ENCODE measurements around the gene PIGU.
A peak's percentile ranks its signal among the peaks of the same experiment; 100 is the strongest.
"Not testable (repeated sequence)": the region's sequence is repeated elsewhere in the genome, so short reads cannot be mapped to it uniquely, and the experiment has no call there.

Gene PIGU

GRCh38 chr20:34621383-34622367 is 55.2 kb downstream of the PIGU start:
- DNase-seq, result no peak

DNA sequence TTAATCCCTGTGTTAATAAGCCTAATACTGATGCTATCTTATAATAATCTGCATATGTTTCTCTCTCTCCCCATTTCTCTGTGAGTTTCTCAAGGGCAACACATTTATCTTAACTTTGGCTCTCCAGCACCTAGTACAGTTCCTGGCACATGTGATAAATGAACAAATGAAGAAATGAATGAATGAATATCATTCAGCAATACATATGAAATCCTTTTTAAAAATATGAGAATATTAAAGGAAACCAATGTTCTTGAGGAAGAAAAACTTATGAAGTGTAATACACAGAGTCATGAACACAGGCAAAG is 55.9 kb downstream of the PIGU start:
- DNase-seq, result no peak

GRCh38 chr20:34618676-34619075 is 58.2 kb downstream of the PIGU start:
- no peak for DNase-seq

- not testable (repeated sequence) for DNase-seq
These were observed 60.0 kb downstream of the PIGU start for GRCh38 chr20:34616913-34617312.

DNA sequence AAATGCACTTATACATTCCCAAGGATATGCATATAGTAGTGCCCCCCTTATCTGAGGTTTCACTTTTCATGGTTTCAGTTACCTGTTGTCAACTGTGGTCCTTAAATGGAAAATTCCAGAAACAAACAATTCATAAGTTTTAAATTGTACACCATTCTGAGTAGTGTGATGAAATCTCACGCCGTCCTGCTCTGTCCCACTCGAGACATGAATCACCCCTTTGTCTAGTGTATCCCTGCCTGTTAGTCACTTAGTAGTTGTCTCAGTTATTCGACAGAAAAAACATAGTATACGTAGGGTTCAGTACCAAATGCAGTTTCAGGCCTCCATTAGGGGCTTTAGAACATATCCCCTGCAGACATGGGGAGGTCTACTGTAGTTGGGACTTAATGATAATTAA is 61.4 kb downstream of the PIGU start:
- DNase-seq, result no peak

DNA sequence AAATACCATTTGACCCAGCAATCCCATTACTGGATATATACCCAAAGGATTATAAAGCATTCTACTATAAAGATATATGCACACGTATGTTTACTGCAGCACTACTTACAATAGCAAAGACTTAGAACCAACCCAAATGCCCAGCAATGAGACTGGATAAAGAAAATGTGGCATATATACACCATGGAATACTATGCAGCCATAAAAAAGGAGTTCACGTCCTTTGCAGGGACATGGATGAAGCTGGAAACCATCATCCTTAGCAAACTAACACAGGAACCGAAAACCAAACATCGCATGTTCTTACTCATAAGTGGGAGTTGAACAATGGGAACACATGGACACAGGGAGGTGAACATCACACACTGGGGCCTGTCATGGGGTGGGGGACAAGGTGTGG is 64.9 kb downstream of the PIGU start:
- DNase-seq, result not testable (repeated sequence)

DNA sequence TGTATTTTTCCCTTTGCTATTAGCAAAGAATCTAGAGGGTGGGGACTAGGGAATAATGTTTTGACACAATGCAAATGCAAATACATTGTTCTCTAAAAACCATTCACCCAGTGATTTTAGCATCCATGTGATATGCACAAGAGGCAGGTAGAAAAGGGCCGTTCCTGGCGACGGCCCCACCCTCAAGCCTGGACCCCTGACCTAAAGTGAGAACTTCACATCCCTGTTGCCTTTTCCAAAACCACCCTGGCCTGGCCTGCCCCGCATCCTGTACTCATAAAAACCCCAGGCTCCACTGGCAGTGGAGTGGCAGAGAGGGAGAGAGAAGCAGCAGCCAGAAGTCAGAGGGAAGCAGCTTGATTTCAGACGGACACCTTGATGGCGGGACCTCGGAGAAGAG is 69.8 kb downstream of the PIGU start:
- DNase-seq, result no peak

DNA sequence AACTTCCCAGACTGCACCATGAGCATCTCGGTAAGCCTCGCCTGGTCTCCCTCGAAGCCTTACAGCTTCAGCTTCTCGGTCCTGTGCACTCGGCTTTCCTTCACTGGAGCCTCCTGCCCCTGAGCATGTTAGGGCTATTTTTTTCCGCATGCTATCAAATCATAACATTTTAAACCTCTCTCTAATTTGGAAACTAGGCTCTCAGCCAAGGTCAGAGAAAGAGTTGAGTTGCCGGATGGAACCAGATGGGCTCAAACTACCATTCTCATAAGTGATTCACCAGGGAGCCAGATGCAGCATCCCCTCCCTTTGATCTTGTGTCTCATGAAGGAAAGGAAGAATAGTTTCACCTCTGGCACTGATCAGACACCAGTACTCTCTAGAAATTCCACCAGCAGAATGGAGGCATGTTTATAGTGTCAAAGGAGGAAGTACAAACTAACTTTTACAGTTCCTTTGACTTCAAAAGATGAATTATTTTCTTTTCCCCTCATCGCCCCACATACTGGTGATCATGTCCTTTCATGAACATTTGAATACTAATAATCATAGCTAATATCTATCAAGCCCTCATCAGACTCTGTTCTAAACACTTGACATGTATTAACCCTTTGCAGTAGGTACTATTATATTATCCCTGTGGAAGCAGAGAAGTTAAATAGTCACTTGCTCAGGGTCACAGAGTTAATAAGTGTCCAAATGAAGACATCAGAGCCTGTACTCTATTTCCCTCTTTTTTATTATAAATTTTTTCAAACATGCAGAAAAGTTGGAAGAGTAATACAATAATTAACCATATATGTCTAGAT is 71.7 kb downstream of the PIGU start:
- no peak for DNase-seq

DNA sequence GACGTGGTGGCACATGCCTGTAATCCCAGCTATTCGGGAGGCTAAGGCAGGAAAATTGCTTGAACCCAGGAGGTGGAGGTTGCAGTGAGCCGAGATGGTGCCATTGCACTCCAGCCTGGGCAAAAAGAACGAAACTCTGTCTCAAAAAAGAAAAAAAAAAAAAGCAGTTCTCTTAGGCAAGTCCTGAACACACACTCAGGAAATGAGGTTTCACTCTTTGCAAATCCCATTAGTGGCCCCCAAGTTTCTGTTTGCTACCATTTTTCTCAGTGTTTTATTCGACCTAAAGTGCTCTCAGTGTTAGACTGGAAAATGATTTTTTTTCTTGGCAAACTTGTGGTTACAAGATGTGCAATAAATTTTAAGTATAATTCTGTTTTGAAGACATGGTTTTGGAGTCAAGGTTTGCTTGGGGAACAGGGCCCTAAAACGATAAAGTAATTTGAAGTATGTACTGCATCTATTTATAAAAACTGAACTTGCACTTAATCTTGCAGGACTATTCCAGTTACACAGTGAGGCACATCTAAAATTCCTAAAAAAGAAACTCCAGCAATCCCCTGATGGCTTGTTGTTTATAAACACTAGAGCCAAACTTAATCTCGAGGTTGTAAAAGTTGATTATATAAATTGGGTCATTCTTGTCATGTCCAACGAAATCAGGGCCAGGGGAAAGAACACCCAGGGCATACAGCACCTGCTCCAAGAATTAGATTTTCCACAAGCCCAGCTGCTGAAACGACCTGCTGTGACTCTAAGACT is 75.8 kb downstream of the PIGU start:
- no peak for DNase-seq

DNA sequence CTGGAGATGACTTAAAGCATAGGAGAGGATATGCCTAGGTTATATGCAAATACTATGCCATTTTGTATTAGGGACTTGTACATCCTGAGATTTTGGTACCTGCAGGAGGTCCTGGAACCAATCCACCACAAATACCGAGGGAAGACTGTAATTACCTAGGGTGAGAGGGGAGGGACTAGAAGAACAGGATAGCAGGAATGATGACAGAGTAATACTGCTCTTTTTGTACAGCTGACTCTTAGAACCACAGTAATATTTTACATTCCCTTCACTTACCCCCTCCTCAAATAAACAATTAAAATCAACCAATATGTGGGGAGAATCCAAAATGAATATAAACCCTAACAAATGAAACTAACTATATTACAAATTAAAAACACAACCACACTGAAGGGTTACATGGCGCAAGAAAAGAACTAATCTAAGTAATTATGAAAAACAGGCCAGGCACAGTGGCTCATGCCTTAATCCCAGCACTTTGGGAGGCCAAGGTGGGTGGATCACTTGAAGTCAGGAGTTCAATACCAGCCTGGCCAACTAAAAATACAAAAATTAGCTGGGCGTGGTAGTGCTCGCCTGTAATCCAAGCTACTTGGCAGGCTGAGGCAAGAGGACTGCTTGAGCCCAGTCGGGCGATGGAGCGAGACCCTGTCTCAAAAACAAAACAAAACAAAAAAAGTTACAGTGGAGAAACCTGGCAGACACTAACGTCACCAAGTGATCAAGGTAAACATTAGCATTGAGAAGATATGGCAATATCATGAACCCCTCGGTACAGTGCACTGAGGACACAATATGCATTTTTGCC is 81.3 kb downstream of the PIGU start:
- DNase-seq, result no peak

DNA sequence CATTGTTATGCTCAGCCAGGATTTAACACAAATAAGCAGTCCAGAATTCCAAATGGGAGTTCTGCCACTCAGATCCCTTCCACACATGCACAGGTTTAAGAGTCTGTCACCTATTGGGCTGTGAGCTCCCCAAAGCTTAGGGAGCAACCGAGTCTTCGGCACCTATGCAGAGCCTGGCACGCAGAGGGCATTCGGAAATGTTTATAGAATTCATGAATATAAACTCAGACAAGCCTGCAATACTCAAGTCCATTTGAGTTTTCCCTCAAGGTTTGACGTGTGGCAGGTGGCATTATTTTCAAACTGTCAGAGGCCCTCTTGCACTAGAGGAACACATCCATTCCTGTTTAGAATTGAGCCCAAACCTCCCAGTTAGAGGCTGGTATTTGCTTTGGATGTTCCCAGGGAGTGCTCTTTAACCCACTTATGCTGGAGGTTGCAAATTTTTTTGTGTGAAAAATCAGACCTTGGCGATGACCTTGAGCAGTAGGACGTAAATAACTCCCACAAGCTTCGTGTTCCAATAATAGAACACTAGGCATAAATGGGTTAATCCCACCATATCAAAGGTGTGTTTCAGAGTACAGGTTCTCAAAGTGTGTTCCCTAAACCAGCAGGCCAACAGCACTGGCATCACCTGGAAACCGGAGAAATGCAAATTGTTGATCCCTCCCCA is 90.3 kb downstream of the PIGU start:
- no peak for DNase-seq

DNA sequence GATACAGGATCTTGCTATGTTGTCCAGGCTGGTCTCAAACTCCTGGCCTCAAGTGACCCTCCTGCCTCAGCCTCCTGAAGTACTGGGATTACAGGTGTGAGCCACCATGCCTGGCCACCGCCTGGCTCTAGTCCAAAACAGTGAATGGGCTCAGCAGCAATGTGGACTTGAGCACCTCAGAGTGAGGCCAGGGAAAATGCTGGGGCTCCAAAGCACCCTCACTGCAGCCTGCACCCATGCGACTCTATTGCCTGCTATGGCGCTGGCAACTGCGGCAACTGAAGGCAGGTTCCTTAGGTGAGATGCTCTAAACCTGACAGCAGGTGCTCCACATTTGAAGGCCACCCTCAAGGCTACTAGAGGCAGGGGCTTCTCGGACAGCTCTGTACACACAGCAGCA is 91.9 kb downstream of the PIGU start:
- DNase-seq, result no peak

DNA sequence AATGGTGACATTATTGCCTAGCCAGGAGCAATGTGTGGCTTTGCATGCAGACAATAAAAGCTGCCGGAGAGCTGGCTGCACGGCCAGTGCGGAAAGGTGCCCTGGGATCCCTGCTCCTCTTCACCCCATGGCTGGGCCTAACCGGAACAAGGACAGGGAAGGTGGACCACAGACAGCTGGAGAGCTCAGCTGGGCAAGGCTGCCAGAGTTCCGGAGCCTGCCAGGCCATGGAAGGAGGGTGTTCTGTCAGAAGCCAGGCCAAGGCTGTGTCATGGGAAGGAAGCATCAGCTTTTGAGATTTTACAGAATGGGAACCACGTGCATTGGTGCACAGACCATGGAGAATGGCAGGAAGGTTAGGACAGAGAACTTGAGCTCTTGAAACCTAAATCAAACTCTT is 93.3 kb downstream of the PIGU start:
- no peak for DNase-seq

GRCh38 chr20:34582911-34583310 is 94.0 kb downstream of the PIGU start:
- DNase-seq, result no peak

DNA sequence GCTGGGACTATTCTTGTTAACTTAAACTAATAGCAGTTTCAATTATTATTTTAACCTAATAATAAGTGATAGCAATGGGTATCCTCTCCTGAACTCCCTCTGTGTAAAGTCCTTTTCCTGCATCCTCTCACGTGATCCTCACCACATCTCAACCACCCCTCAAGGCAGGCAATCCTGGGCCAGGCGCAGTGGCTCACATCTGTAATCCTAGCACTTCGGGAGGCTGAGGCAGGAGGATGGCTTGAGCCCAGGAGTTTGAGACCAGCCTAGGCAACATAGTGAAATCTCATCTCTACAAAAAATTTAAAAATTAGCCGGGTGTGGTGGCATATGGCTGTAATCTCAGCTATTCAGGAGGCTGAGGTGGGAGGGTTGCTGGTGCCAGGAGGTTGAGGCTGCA is 94.7 kb downstream of the PIGU start:
- DNase-seq, result no peak

DNA sequence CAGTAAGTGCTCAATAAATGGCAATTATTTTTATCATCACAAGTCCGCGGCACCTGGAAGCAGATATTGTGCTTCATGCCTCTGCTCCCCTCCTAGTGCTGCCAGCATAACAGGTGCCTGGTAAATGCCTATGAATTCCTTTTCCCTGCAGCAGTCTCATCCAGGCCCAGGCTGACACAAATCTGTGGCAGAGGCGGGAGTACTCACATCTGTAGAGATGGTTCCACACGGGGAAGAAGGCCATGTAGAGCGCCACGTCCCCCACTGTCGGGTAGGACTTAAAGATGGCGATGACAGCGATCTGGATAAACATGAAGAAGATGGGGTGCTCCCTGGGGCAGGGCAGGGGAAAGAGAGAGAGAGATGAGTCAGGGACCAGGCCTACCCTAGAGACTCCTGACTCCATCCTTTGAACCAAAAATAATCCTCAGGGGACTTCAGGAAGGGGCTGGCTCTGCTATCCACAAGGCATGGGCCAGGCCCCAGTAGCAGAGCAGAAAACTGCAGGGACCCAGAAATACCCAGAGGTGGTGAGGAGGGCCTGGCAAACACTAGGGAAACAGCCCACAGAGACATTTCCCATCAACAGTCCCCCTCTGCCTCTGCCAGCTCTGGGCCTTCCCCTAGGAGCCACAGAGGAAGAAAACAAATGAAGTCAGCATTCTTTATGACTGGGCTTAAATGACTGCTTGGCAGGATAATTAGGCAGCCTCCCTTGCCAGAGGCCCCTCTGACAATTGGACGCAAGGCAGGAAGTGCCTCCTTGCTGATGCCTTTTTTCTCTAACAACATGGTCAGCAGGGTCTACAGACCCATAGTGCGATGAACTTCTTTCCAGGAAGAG is 95.3 kb downstream of the PIGU start:
- no peak for DNase-seq

DNA sequence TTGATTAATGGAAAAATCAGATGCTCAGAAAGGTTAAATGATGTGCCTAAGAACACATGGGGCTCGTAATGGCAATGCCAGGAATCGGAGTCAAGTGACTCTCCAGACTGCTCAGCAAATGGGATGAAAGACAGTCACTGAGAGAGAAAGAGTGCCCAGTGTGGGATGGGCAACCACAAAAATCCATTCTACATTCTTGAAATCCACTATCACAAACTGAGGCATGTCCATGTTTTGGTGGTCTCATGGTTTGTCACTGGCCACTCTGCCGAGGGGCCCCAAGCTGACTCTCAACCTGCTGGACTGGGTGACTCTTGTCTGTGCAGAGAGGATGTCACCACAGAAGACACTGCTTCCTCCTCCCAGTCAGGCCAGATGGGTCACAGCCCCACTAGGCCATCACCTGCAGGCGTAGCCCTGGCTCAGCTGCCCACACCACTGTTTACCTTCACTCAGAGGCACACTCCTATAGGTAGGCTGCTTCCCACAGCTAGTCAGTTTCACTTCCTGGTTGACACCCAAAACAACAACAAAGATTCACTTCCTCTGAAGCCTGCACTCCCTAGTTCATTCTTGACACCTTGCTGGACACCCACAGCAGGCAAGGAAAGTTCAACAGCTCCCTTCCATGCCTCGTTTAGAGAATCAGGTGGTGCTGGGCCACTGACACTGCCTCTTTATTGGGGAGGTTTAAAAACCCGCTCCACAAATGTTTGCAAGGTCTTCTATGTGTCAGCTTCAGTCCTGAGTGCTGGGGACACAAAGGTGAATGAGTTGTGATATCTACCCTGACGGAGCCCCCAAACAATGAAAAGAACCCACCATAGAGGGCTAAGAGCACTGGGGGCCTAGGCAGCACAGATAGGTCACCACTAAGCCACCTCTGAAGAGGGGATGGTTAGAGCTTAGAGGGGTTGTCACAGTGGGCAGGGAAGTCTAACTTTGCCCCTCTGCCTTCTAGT is 96.6 kb downstream of the PIGU start:
- DNase-seq, result no peak

- DNase-seq, result peak; percentile 70 to 87
These were observed 97.5 kb downstream of the PIGU start for GRCh38 chr20:34579191-34579978.

DNA sequence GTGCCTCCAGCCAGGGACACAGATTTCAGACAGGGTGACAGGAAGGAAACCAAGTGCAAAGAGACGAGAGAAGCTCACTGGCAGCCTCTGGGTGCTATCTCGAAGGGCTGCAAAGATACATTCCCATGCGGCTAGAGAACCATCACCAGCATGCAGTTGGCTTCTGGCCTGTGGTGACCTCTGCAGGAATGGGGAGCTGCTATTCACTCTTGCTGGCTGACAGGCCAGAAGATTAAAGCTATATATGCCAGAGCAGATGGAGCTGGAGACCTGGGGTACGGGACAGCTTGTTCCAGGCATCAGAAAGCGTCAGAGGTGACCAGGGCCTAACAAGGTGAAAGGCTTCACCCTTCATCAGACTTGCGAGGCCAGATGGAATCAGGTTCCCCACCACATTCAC is 98.4 kb downstream of the PIGU start:
- peak; percentile 27 to 41 for DNase-seq
